GM12875 (cell line): Measurements from ENCODE around the gene WDR70.

Experiments used
- H3K4me3 ChIP-seq: one replicate; pipeline ENCODE4 v1.5.1; 2011; ENCODE audit warnings: low read depth, low read length, control low read depth
- CTCF ChIP-seq: IDR thresholded peaks from 2 replicates; pipeline ENCODE4 v1.5.1; 2011; ENCODE audit warnings: low read depth, mild to moderate bottlenecking, control low read depth, inconsistent platforms, low read length, moderate library complexity, borderline replicate concordance; ENCODE audit not compliant: insufficient read depth

WDR70 gene

GRCh38 chr5:37658440-37658839 is 279.3 kb downstream of the WDR70 start:
- no peak overlapping the region for H3K4me3 ChIP-seq
- no peak for TF ChIP-seq CTCF

- TF ChIP-seq CTCF: no peak
- H3K4me3 ChIP-seq: no peak overlapping the region
Observed at GRCh38 chr5:37660319-37660718, 281.2 kb downstream of the WDR70 start.

GRCh38 chr5:37661227-37661920 is 282.3 kb downstream of the WDR70 start:
- no peak overlapping the region for H3K4me3 ChIP-seq
- TF ChIP-seq CTCF: no peak

- no peak for TF ChIP-seq CTCF
- no peak overlapping the region for H3K4me3 ChIP-seq
Observed at GRCh38 chr5:37661951-37662350, 282.8 kb downstream of the WDR70 start.

- no peak for TF ChIP-seq CTCF
Observed at GRCh38 chr5:37662362-37662761, 283.2 kb downstream of the WDR70 start.

GRCh38 chr5:37662789-37663485 is 283.8 kb downstream of the WDR70 start:
- no peak for TF ChIP-seq CTCF
- no peak overlapping the region for H3K4me3 ChIP-seq

More at GRCh38 chr5:37662362-37662761, 283.2 kb downstream of the WDR70 start:
- H3K4me3 ChIP-seq: no peak overlapping the region

GRCh38 chr5:37663538-37663937 is 284.4 kb downstream of the WDR70 start:
- H3K4me3 ChIP-seq: no peak overlapping the region
- TF ChIP-seq CTCF: no peak
